Esophagus muscularis mucosa (tissue), 3 donors: ENCODE measurements around the gene TNFSF8.

Experiments used
- CTCF ChIP-seq, 3 experiments: fragments of 200-600 bp in 2 of 3; fragments of 450-650 bp in 1 of 3; sonication (generic) in 2 of 3; IDR thresholded peaks; one replicate each; pipeline ENCODE4 v1.5.1; 2017 to 2019; ENCODE audit warnings: antibody characterized with exemption in 3 of 3, mild to moderate bottlenecking in 2 of 3, moderate library complexity in 1 of 3
- POLR2A ChIP-seq: fragments of 450-650 bp; IDR thresholded peaks from one replicate; pipeline ENCODE4 v1.6.1; 2017; ENCODE audit warnings: antibody characterized with exemption, moderate library complexity, mild to moderate bottlenecking, low read depth

- no peak for TF ChIP-seq CTCF (IDR thresholded peaks at IDR 0.05)
- TF ChIP-seq POLR2A: no peak
Measured at GRCh38 chr9:114932502-114932901, 2.1 kb upstream of the TNFSF8 start.
